Trophoblast cell (in vitro differentiated cells and primary cell): ENCODE results near the gene HTN1.
"Not testable (repeated sequence)": the region's sequence is repeated elsewhere in the genome, so short reads cannot be mapped to it uniquely, and the experiment has no call there.

Experiments
- DNase-seq, 2 donors: peaks; one replicate each; pipeline ENCODE4 v3.0.0-alpha.2; 2016
- H2AFZ ChIP-seq: 2 replicates; pipeline ENCODE4 v1.6.1; 2013; ENCODE audit warnings: low read length, moderate library complexity, mild to moderate bottlenecking; ENCODE audit not compliant: insufficient read depth, poor library complexity
- H2AK5ac ChIP-seq: 2 replicates; pipeline ENCODE4 v1.6.1; 2013; ENCODE audit warnings: mild to moderate bottlenecking, low read length
- H2BK120ac ChIP-seq: 2 replicates; pipeline ENCODE4 v1.6.1; 2013; ENCODE audit warnings: low read length, mild to moderate bottlenecking, moderate library complexity; ENCODE audit not compliant: insufficient read depth, poor library complexity
- H2BK12ac ChIP-seq: 2 replicates; pipeline ENCODE4 v1.6.1; 2013; ENCODE audit warnings: mild to moderate bottlenecking, low read length, moderate library complexity
- H2BK5ac ChIP-seq: 2 replicates; pipeline ENCODE4 v1.6.1; 2013; ENCODE audit warnings: low read length, low read depth, moderate library complexity, mild to moderate bottlenecking; ENCODE audit not compliant: poor library complexity
- H3K14ac ChIP-seq: 2 replicates; pipeline ENCODE4 v1.6.1; 2013; ENCODE audit warnings: mild to moderate bottlenecking, low read length
- H3K18ac ChIP-seq: 2 replicates; pipeline ENCODE4 v1.6.1; 2013; ENCODE audit warnings: mild to moderate bottlenecking, low read length
- H3K23ac ChIP-seq: 2 replicates; pipeline ENCODE4 v1.6.1; 2013; ENCODE audit warnings: low read length
- H3K27ac ChIP-seq: 2 replicates; pipeline ENCODE4 v1.5.1; 2013; ENCODE audit warnings: low read depth, mild to moderate bottlenecking, inconsistent platforms, low read length, moderate library complexity
- H3K27me3 ChIP-seq: 2 replicates; pipeline ENCODE4 v1.6.1; 2013; ENCODE audit warnings: inconsistent platforms, mild to moderate bottlenecking, low read length, moderate library complexity; ENCODE audit not compliant: insufficient read depth
- H3K36me3 ChIP-seq, 2 experiments: 1 replicate in 1 of 2; 2 replicates in 1 of 2; pipeline ENCODE4 v1.6.1; 2013; ENCODE audit warnings: low read length in 2 of 2, mild to moderate bottlenecking in 2 of 2, moderate library complexity in 1 of 2; ENCODE audit not compliant: insufficient read depth in 2 of 2, control insufficient read depth in 1 of 2
- H3K4ac ChIP-seq: 2 replicates; pipeline ENCODE4 v1.6.1; 2013; ENCODE audit warnings: low read depth, mild to moderate bottlenecking, low read length, moderate library complexity
- H3K4me1 ChIP-seq, 2 experiments: 1 replicate in 1 of 2; 2 replicates in 1 of 2; pipeline ENCODE4 v1.6.1; 2013; ENCODE audit warnings: low read length in 2 of 2, mild to moderate bottlenecking in 2 of 2, moderate library complexity in 1 of 2; ENCODE audit not compliant: insufficient read depth in 2 of 2, control insufficient read depth in 1 of 2
- H3K4me2 ChIP-seq: 2 replicates; pipeline ENCODE4 v1.6.1; 2013; ENCODE audit warnings: inconsistent platforms, mild to moderate bottlenecking, low read length, moderate library complexity
- H3K4me3 ChIP-seq: 2 replicates; pipeline ENCODE4 v1.5.1; 2013; ENCODE audit warnings: mild to moderate bottlenecking, low read depth, low read length, inconsistent platforms
- H3K79me1 ChIP-seq: one replicate; pipeline ENCODE4 v1.6.1; 2013; ENCODE audit warnings: low read length
- H3K79me2 ChIP-seq: 2 replicates; pipeline ENCODE4 v1.6.1; 2013; ENCODE audit warnings: low read length, mild to moderate bottlenecking; ENCODE audit not compliant: control insufficient read depth, insufficient read depth, poor library complexity
- H3K9ac ChIP-seq: 2 replicates; pipeline ENCODE4 v1.6.1; 2013; ENCODE audit warnings: mild to moderate bottlenecking, low read length
- H3K9me3 ChIP-seq: 2 replicates; pipeline ENCODE4 v1.6.1; 2013; ENCODE audit warnings: low read depth, mild to moderate bottlenecking, control low read depth, inconsistent platforms, low read length; ENCODE audit not compliant: insufficient read depth
- H4K12ac ChIP-seq: 2 replicates; pipeline ENCODE4 v1.6.1; 2013; ENCODE audit warnings: low read depth, mild to moderate bottlenecking, low read length, moderate library complexity
- H4K8ac ChIP-seq: 2 replicates; pipeline ENCODE4 v1.6.1; 2013; ENCODE audit warnings: low read depth, mild to moderate bottlenecking, low read length, moderate library complexity
- H4K91ac ChIP-seq: one replicate; pipeline ENCODE4 v1.6.1; 2013; ENCODE audit warnings: low read depth, mild to moderate bottlenecking, low read length, moderate library complexity
- WGBS: extraction: QIAGEN DNeasy Blood & Tissue Kit; methylation state at CpG from one replicate; pipeline ENCODE4 v1.1.7; 2013; ENCODE audit warnings: missing lambda C conversion rate; ENCODE audit not compliant: insufficient read length, insufficient coverage; ENCODE audit errors: extremely low coverage; 5-methylcytosine and 5-hydroxymethylcytosine counted together

Gene HTN1

GRCh38 chr4:70019006-70019405 is 31.2 kb upstream of the HTN1 start:
- not testable (repeated sequence) for H3K4me1 ChIP-seq, H3K23ac ChIP-seq, H3K9ac ChIP-seq, H3K79me2 ChIP-seq, H2BK12ac ChIP-seq, H2BK5ac ChIP-seq, H4K12ac ChIP-seq, H3K27me3 ChIP-seq, H3K9me3 ChIP-seq, H3K4ac ChIP-seq, H3K36me3 ChIP-seq, H3K18ac ChIP-seq, H2BK120ac ChIP-seq, H3K27ac ChIP-seq, H4K91ac ChIP-seq, H3K4me3 ChIP-seq, H3K14ac ChIP-seq, H3K4me2 ChIP-seq, H2AFZ ChIP-seq, DNase-seq, H2AK5ac ChIP-seq, H3K79me1 ChIP-seq, H4K8ac ChIP-seq
- no CpG with 5 or more reads among the region's 10 CpGs for WGBS

GRCh38 chr4:70023218-70023617 is 27.0 kb upstream of the HTN1 start:
- H2BK12ac ChIP-seq, result no peak overlapping the region
- no peaks in the 10 kb centered on the region for H3K36me3 ChIP-seq
- no peak overlapping the region for H2BK5ac ChIP-seq
- DNase-seq, result no peak
- H3K4ac ChIP-seq, result no peak overlapping the region
- H3K79me1 ChIP-seq, result no peaks in the 10 kb centered on the region
- H2BK120ac ChIP-seq, result no peak overlapping the region
- no peak overlapping the region for H4K8ac ChIP-seq
- no peaks in the 10 kb centered on the region for H3K4me1 ChIP-seq
- H4K12ac ChIP-seq, result no peak overlapping the region
- no peaks in the 10 kb centered on the region for H3K79me2 ChIP-seq
- WGBS, result no CpG with 5 or more reads among the region's 2 CpGs
- H3K23ac ChIP-seq, result no peak overlapping the region
- H3K18ac ChIP-seq, result no peak overlapping the region
- H3K27ac ChIP-seq, result no peak overlapping the region
- no peak overlapping the region for H2AFZ ChIP-seq
- no peaks in the 10 kb centered on the region for H3K27me3 ChIP-seq
- no peaks in the 10 kb centered on the region for H3K9me3 ChIP-seq
- no peak overlapping the region for H3K14ac ChIP-seq
- no peak overlapping the region for H3K9ac ChIP-seq
- no peak overlapping the region for H4K91ac ChIP-seq
- no peak overlapping the region for H3K4me2 ChIP-seq
- H3K4me3 ChIP-seq, result no peak overlapping the region
- no peak overlapping the region for H2AK5ac ChIP-seq

- H2AFZ ChIP-seq, result no peak overlapping the region
- no peak overlapping the region for H3K4me3 ChIP-seq
- H3K27me3 ChIP-seq, result no peaks in the 10 kb centered on the region
- H3K9ac ChIP-seq, result no peak overlapping the region
- no peak overlapping the region for H2BK12ac ChIP-seq
- no CpG with 5 or more reads among the region's 5 CpGs for WGBS
- DNase-seq, result peak; percentile 77 to 83
- no peaks in the 10 kb centered on the region for H3K79me1 ChIP-seq
- H3K9me3 ChIP-seq, result no peaks in the 10 kb centered on the region
- H3K79me2 ChIP-seq, result no peaks in the 10 kb centered on the region
- H4K12ac ChIP-seq, result no peak overlapping the region
- H2AK5ac ChIP-seq, result no peak overlapping the region
- H4K8ac ChIP-seq, result no peak overlapping the region
- no peak overlapping the region for H3K14ac ChIP-seq
- H3K23ac ChIP-seq, result no peak overlapping the region
- H4K91ac ChIP-seq, result no peak overlapping the region
- no peaks in the 10 kb centered on the region for H3K4me1 ChIP-seq
- H2BK120ac ChIP-seq, result no peak overlapping the region
- no peak overlapping the region for H2BK5ac ChIP-seq
- no peak overlapping the region for H3K27ac ChIP-seq
- H3K4ac ChIP-seq, result no peak overlapping the region
- H3K4me2 ChIP-seq, result no peak overlapping the region
- H3K18ac ChIP-seq, result no peak overlapping the region
- H3K36me3 ChIP-seq, result no peaks in the 10 kb centered on the region
Measured at GRCh38 chr4:70027011-70027410, 23.2 kb upstream of the HTN1 start.

- H3K18ac ChIP-seq, H3K36me3 ChIP-seq, H3K9ac ChIP-seq, H3K27me3 ChIP-seq, H3K79me1 ChIP-seq, H3K4ac ChIP-seq, H3K14ac ChIP-seq, H3K9me3 ChIP-seq, H3K4me3 ChIP-seq, H3K23ac ChIP-seq, H3K27ac ChIP-seq, H2AFZ ChIP-seq, H4K12ac ChIP-seq, H2BK12ac ChIP-seq, H4K8ac ChIP-seq, H4K91ac ChIP-seq, H3K4me1 ChIP-seq, H3K4me2 ChIP-seq, H3K79me2 ChIP-seq, H2BK120ac ChIP-seq, H2AK5ac ChIP-seq, H2BK5ac ChIP-seq: not testable (repeated sequence)
- DNase-seq, result peak in 1 of 2 donors; percentile 4
- no CpG with 5 or more reads among the region's 7 CpGs for WGBS
Measured at GRCh38 chr4:70028159-70028558, 22.1 kb upstream of the HTN1 start, which contains the start of gene HTN3. Gene HTN3, plus strand, starts transcription at chr4:70028459. Its CDS starts 2,282 bp downstream, at chr4:70030741.
